ENCODE data around the gene TPI1.

- TF ChIP-seq, protein P1, sequence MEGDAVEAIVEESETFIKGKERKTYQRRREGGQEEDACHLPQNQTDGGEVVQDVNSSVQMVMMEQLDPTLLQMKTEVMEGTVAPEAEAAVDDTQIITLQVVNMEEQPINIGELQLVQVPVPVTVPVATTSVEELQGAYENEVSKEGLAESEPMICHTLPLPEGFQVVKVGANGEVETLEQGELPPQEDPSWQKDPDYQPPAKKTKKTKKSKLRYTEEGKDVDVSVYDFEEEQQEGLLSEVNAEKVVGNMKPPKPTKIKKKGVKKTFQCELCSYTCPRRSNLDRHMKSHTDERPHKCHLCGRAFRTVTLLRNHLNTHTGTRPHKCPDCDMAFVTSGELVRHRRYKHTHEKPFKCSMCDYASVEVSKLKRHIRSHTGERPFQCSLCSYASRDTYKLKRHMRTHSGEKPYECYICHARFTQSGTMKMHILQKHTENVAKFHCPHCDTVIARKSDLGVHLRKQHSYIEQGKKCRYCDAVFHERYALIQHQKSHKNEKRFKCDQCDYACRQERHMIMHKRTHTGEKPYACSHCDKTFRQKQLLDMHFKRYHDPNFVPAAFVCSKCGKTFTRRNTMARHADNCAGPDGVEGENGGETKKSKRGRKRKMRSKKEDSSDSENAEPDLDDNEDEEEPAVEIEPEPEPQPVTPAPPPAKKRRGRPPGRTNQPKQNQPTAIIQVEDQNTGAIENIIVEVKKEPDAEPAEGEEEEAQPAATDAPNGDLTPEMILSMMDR (conservative IDR thresholded peaks at IDR 0.05 in 1 of 2, IDR thresholded peaks at IDR 0.05 in 1 of 2; ENCODE audit: extremely low read depth in 1 of 2, insufficient read depth in 1 of 2, low read depth in 1 of 2, low read length in 2 of 2) = no peak
- no peak for TF ChIP-seq EZH2 (IDR thresholded peaks at IDR 0.05; ENCODE audit: borderline replicate concordance, low read length)
Observed at GRCh38 chr12:6834254-6834653, 33.1 kb upstream of the TPI1 start.

All from mammary epithelial cell (primary cell).